Central memory CD8-positive, alpha-beta T cell (primary cell): ENCODE results near the gene HPS6.
"Not testable (repeated sequence)": the region's sequence is repeated elsewhere in the genome, so short reads cannot be mapped to it uniquely, and the experiment has no call there.

Source experiments
- ATAC-seq: fragments of 150-1000 bp; cut with Tn5 transposase; replicated peaks from 2 replicates; pipeline ENCODE4 v1.10.0; 2022; ENCODE audit warnings: mild to moderate bottlenecking, moderate FRiP score, moderate number of reproducible peaks; ENCODE audit not compliant: poor library complexity, severe bottlenecking; ENCODE audit errors: extremely low read depth
- DNase-seq, 2 donors: peaks; one replicate each; pipeline ENCODE4 v3.0.0; 2021; ENCODE audit warnings: low spot score in 2 of 2
- H3K27ac Mint-ChIP-seq: one replicate; pipeline ENCODE4 v1.8.0; 2022; ENCODE audit warnings: low read depth, mild to moderate bottlenecking, moderate library complexity, mixed read lengths
- H3K27me3 Mint-ChIP-seq: one replicate; pipeline ENCODE4 v1.8.0; 2022; ENCODE audit warnings: mixed read lengths
- H3K36me3 Mint-ChIP-seq: one replicate; pipeline ENCODE4 v1.8.0; 2022; ENCODE audit warnings: mild to moderate bottlenecking, moderate library complexity, mixed read lengths; ENCODE audit not compliant: insufficient read depth
- H3K4me1 Mint-ChIP-seq: one replicate; pipeline ENCODE4 v1.8.0; 2022; ENCODE audit warnings: mixed read lengths
- H3K4me3 Mint-ChIP-seq: one replicate; pipeline ENCODE4 v1.8.0; 2022; ENCODE audit warnings: mild to moderate bottlenecking, moderate library complexity, mixed read lengths
- H3K9me3 Mint-ChIP-seq: one replicate; pipeline ENCODE4 v1.8.0; 2022; ENCODE audit warnings: mixed read lengths

The HPS6 gene

DNA sequence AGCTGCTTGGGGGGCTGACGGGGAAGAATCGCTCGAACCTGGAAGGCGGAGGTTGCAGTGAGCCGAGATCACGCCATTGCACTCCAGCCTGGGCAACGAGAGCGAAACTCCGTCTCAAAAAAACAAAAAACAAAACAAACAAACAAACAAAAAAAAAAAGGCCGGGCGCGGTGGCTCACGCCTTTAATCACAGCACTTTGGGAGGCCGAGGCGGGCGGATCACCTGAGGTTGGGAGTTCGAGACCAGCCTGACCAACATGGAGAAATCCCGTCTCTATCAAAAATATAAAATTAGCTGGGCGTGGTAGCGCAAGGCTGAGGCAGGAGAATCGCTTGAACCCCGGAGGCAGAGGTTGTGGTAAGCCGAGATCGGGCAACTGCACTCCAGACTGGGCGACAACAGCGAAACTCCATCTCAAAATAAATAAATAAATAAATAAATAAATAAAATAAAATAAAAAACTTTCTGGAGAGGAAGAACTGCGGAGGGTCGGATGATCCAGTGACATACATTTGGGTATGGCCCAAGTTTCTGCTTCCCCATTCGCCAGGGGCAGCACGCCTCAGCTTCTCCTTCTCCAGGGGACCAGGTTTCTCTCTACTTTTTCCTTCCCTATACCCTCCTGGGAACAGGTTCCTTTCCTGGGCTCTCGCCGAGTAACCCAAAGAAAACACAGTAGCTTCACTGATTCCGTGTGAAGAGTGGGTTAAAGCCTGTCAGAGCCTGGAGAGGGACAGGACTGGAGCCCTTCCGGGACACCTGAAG, 10.1 kb upstream of the HPS6 start:
- not testable (repeated sequence) for ATAC-seq, DNase-seq, H3K27me3 Mint-ChIP-seq, H3K36me3 Mint-ChIP-seq, H3K9me3 Mint-ChIP-seq
- peak overlapping the region; percentile 91 for H3K4me3 Mint-ChIP-seq
- H3K27ac Mint-ChIP-seq = peak overlapping the region; percentile 84
- peaks cover 35% of the 10 kb centered on the region for H3K4me1 Mint-ChIP-seq

DNA sequence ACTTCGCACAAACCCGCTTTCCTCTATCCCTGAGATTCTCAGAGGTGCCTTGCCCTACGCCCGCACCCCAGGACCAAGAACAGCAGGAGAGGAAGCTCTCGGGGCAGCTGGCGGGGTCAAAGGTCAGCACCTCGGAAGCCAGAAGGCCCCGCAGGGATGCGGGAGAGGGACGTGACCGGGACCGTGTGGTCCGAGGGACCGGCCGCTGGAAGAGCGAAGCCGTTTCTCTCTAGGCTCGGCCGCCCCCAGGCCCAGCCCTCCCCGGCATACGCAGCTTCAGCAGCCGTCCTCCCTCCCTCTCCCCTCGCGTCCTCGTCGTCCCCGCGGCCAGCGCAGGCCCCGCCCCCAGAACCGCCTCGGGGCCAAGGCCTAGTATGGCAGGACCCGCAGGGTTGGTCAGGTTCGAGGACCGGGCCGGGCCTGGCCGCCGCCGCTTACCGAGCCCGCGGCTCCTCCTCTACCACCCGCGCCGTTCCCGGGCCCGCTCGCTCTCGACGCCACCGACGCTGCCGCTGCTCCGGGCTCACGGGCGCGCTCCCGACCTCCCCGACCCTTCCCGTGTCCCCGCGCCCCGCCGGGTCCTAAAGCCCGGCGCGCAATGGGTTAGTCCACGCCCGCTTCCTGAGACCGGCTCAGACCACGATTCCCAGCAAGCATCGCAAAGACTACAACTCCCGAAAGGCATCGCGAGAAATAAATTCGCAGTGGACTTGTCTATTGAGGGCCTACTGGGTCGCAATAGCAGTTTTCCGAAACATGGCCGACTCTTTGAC, 9.3 kb upstream of the HPS6 start, which contains the start of gene ARMH3:
ARMH3 (minus strand) TSS at position 527 of the 773 bp plus-strand sequence. CDS start 16,059 bp downstream, outside the sequence.
- Mint-ChIP-seq H3K36me3 (peaks cover 8% of the 10 kb centered on the region), H3K4me3 (peak within 1 kb of the TSS; percentile 91)
- peak; percentile 73 to 83 for DNase-seq

DNA sequence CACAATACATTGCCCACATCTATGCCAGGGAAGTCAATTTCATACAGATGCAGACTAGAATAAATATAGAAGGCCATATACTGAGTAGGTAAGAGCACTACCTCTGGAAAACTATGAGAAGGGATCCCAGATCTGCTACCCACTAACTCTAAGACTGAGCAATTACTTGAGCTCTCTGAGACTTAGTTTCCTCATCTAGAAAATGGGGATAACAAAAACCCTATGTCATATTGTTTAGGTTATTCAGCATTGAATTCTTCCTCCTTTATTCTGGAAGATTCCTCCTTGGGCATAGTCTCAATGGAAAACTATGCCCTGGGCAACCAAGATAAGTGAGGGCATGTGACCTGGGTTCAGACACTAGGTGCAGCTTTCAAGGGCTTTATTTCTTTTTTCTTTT, 5.2 kb upstream of the HPS6 start:
- H3K4me1 Mint-ChIP-seq = peaks cover 18% of the 10 kb centered on the region
- ATAC-seq (no peak), DNase-seq (no peak)
- H3K27me3 Mint-ChIP-seq = no peaks in the 10 kb centered on the region
- H3K27ac Mint-ChIP-seq = no peak overlapping the region
- no peak overlapping the region for H3K4me3 Mint-ChIP-seq
- peaks cover 12% of the 10 kb centered on the region for H3K36me3 Mint-ChIP-seq
- no peaks in the 10 kb centered on the region for H3K9me3 Mint-ChIP-seq

More for the DNA sequence above, 9.3 kb upstream of the HPS6 start, which contains the start of gene ARMH3:
- Mint-ChIP-seq H3K9me3 (no peaks in the 10 kb centered on the region), H3K27me3 (no peaks in the 10 kb centered on the region), H3K27ac (peak within 1 kb of the TSS; percentile 84), H3K4me1 (peaks cover 35% of the 10 kb centered on the region)
- peak; percentile 98 for ATAC-seq

DNA sequence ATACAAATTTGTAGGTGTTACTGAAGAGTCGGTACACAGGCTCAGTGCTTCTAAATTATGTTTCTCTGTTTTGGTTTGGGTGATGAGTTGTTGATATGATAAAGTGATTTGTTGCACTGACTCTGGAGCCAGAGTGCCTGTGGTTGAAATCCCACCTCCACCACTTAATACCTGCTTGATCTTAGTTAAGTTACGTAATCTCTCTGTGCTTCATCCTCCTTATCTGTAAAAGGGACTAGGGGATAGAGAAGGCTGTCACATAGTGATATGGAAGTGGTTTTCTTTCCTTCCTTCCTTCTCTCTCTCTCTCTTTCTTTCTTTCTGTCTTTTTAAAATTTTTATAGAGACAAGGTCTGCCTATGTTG, 664 bp upstream of the HPS6 start:
- H3K9me3 Mint-ChIP-seq = no peaks in the 10 kb centered on the region
- peaks cover 12% of the 10 kb centered on the region for H3K36me3 Mint-ChIP-seq
- no peaks in the 10 kb centered on the region for H3K27me3 Mint-ChIP-seq
- ATAC-seq (no peak), DNase-seq (no peak)
- H3K4me3 Mint-ChIP-seq = peak overlapping the region; percentile 86
- H3K4me1 Mint-ChIP-seq = peaks cover 23% of the 10 kb centered on the region
- peak overlapping the region; percentile 99 for H3K27ac Mint-ChIP-seq

DNA sequence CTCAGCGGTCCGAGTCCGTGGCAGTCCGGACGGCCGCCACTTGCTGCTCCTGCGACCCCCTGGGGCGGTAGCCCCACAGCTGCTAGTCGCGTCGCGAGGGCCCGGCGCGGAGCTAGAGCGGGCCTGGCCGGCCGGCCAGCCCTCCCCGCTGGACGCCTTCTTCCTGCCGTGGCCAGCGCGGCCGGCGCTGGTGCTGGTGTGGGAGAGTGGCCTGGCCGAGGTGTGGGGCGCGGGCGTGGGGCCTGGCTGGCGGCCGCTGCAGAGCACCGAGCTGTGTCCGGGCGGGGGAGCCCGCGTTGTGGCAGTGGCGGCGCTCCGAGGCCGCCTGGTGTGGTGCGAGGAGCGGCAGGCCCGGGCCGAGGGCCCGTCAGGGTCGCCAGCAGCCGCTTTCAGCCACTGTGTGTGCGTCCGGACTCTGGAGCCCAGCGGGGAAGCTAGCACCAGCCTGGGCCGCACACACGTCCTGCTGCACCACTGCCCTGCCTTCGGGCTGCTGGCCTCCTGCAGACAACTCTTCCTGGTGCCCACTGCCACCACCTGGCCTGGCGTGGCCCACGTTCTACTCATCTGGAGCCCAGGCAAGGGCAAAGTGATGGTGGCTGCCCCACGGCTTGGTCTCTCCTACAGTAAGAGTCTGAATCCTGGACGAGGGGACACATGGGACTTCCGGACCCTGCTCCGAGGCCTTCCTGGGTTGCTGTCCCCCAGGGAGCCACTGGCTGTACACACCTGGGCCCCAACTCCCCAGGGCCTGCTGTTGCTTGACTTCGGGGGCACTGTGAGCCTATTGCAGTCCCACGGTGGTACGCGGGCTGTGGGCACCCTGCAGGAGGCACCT, 631 bp downstream of the HPS6 start:
- Mint-ChIP-seq H3K36me3 (peaks cover 13% of the 10 kb centered on the region), H3K9me3 (no peaks in the 10 kb centered on the region), H3K27me3 (no peaks in the 10 kb centered on the region), H3K4me3 (peak overlapping the region; percentile 86), H3K27ac (peak overlapping the region; percentile 92), H3K4me1 (peaks cover 23% of the 10 kb centered on the region)
- ATAC-seq (peak; percentile 31), DNase-seq (no peak)

DNA sequence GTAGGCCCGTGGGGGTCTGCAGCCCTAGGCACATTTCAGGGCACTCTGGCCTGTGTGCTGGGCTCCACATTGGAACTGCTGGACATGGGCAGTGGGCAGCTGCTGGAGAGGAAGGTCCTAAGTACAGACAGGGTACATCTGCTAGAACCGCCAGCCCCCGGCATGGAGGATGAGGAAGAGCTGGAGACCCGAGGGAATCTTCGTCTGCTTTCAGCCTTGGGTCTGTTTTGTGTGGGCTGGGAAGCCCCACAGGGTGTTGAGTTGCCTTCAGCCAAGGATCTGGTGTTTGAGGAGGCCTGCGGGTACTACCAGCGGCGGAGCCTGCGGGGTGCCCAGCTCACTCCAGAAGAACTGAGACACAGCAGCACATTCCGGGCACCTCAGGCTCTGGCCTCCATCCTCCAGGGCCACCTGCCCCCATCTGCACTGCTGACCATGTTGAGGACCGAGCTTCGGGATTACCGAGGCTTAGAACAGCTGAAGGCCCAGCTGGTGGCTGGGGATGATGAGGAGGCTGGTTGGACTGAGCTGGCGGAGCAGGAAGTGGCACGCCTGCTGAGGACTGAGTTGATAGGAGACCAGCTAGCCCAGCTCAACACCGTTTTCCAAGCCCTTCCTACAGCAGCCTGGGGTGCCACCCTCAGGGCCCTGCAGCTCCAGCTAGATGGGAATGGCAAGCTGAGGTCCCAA, 1.4 kb downstream of the HPS6 start:
- H3K4me1 Mint-ChIP-seq = peaks cover 23% of the 10 kb centered on the region
- ATAC-seq (no peak), DNase-seq (no peak)
- no peaks in the 10 kb centered on the region for H3K27me3 Mint-ChIP-seq
- peak overlapping the region; percentile 92 for H3K27ac Mint-ChIP-seq
- H3K9me3 Mint-ChIP-seq = no peaks in the 10 kb centered on the region
- H3K36me3 Mint-ChIP-seq = peaks cover 15% of the 10 kb centered on the region
- peak overlapping the region; percentile 86 for H3K4me3 Mint-ChIP-seq

DNA sequence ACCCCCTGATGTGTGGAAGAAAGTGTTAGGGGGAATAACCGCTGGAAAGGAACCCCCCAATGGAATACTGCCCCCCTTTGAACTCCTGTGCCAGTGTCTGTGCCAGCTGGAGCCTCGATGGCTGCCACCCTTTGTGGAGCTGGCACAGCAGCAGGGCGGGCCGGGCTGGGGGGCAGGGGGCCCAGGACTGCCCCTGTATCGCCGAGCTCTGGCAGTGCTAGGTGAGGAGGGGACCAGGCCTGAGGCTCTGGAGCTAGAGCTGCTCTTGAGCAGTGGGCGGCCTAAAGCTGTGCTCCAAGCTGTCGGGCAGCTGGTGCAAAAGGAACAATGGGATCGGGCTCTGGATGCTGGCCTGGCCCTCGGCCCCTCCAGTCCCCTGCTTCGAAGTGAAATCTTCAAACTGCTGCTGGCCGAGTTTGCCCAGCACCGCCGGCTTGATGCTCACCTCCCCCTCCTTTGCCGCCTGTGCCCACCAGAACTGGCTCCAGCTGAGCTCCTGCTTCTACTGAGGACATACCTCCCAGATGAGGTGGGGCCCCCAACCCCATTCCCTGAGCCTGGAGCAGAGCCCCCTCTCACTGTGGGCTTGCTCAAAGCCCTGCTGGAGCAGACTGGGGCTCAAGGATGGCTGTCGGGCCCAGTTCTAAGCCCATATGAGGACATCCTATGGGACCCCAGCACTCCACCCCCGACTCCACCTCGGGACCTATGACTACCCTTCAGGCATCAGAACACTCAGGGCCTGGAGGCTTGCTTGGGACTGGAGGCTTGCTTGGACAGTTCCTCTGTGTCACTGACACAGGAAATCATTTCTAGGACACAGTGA, 2.2 kb downstream of the HPS6 start:
- DNase-seq = no peak
- H3K4me3 Mint-ChIP-seq = peak overlapping the region; percentile 37
- peak overlapping the region; percentile 53 for H3K27ac Mint-ChIP-seq
- peaks cover 23% of the 10 kb centered on the region for H3K4me1 Mint-ChIP-seq
- H3K9me3 Mint-ChIP-seq = no peaks in the 10 kb centered on the region
- no peaks in the 10 kb centered on the region for H3K27me3 Mint-ChIP-seq
- no peak for ATAC-seq
- peaks cover 15% of the 10 kb centered on the region for H3K36me3 Mint-ChIP-seq

DNA sequence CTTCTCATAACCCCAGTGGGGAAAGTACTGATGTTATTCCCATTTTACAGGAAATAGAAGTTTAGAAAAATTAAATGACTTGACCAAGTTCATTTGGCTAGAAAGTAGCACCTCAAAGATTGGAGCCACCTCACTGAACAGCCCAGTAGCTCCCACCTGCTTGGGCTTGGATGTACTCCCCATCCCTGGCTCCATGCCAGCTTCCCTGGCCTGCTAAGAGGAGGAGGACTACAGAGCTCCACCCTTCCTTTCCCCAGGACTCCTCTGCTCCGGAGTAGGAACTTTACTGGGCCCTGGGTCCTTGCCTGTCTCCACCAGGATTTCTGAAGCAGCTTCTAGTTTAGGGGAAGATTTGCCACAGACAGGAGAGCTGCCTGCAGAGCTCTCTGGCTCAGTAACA, 3.1 kb downstream of the HPS6 start:
- H3K4me1 Mint-ChIP-seq = peaks cover 29% of the 10 kb centered on the region
- no peak for DNase-seq

DNA sequence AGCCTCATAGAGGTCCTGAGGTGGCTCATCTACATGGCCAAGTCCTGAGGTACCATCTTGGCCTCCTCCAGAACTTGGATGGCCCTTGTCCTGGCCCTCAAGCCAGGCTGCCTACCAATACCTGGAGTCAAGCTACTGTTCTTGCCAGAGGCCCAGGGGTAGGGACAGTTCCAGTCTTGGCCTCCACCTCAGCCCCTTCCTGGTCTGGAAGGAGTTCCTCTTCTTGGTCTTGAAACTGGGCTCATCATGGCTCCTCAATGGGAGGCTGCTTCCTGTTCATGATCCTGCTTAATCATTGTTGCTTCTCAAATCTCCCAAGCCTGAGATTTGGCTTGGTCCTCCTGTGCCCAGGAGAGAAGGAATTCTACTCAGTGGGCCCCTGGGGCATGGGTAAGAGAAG, 3.9 kb downstream of the HPS6 start:
- no peak for DNase-seq
- no peak for ATAC-seq
- Mint-ChIP-seq H3K4me1 (peaks cover 26% of the 10 kb centered on the region), H3K9me3 (no peaks in the 10 kb centered on the region), H3K27ac (no peak overlapping the region), H3K36me3 (peaks cover 13% of the 10 kb centered on the region), H3K27me3 (no peaks in the 10 kb centered on the region), H3K4me3 (no peak overlapping the region)

More for the DNA sequence above, 3.1 kb downstream of the HPS6 start:
- H3K36me3 Mint-ChIP-seq = peaks cover 15% of the 10 kb centered on the region
- H3K4me3 Mint-ChIP-seq = no peak overlapping the region
- H3K27me3 Mint-ChIP-seq = no peaks in the 10 kb centered on the region
- no peak for ATAC-seq
- H3K9me3 Mint-ChIP-seq = no peaks in the 10 kb centered on the region
- no peak overlapping the region for H3K27ac Mint-ChIP-seq

DNA sequence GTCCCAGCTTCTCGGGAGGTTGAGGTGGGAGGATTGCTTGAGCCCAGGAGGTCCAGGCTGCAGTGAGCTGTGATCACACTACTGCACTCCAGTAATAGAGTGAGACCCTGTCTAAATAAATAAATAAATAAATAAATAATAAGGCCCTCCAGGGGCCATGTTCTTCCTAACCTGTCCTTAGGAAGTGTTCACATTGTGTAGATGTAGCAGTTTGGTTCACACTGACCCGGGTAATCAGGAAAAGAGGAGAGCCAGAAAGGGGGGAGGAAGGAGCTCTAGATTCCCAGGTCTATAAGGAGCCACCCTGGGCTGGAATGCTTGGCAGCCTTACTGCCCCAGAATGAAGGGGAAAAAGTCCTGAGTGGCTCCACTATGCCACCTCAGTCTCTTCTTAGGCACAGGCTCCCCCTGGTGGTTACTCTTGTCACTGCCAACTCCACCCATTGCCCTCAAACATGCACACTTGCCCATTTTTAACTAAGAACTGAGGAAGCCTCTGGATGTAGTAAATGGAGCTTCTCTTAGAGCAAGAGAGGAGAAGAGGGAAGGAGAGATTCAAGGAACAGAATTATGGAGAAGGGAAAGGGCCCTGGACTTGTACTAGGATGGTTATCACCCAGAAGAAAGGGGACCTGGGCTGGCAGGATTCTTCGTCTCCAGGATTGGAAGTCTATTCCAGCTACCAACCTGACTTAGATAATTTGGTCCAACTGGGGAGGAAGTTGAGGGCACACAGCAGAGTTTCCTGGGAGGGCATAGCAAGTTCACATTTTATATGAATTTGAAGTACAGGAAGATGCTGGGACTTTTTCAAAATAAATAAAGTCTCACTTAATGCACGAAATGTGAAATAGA, 7.8 kb downstream of the HPS6 start:
- ATAC-seq (peak; percentile 71), DNase-seq (peak; percentile 65 to 74)
- Mint-ChIP-seq H3K9me3 (no peaks in the 10 kb centered on the region), H3K4me3 (no peak overlapping the region), H3K4me1 (peaks cover 6% of the 10 kb centered on the region), H3K27ac (no peak overlapping the region), H3K36me3 (peaks cover 4% of the 10 kb centered on the region), H3K27me3 (no peaks in the 10 kb centered on the region)

DNA sequence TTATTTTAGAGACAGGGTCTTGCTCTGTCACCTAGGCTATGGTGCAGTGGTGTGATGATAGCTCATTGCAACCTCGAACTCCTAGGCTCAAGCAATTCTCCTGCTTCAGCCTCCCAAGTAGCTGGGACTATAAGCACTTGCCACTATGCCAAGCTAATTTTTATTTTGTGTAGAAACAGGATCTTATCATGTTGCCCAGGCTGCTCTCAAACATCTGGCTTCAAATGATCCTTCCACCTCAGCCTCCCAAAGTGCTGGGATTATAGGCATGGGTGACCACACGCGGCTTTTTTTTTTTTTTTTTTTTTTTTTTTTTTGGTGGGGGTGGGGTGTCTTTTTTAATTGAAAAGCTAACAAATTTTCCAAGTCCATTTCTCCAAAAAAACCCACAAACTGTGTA, 18.4 kb downstream of the HPS6 start:
- H3K9me3 Mint-ChIP-seq = no peaks in the 10 kb centered on the region
- H3K27me3 Mint-ChIP-seq = no peaks in the 10 kb centered on the region
- H3K36me3 Mint-ChIP-seq = peaks cover 2% of the 10 kb centered on the region
- no peak for DNase-seq
- no peak overlapping the region for H3K4me3 Mint-ChIP-seq
- no peak overlapping the region for H3K27ac Mint-ChIP-seq
- no peaks in the 10 kb centered on the region for H3K4me1 Mint-ChIP-seq
- no peak for ATAC-seq
